B cell (primary cell): Measurements from ENCODE around the gene EEA1. TPM values are rescaled to one million over a fixed set of nuclear protein-coding genes. Genes with fewer than 3 reads are reported as not detected.

Experiments used
- ATAC-seq: fragments of 200-7000 bp; cut with Tn5 transposase; one replicate; pipeline ENCODE4 v1.10.0; 2021; ENCODE audit warnings: low read depth, mild to moderate bottlenecking, moderate number of reproducible peaks, moderate library complexity
- CTCF ChIA-PET: fragments of 350-600 bp; sonication (Branson Sonifier 250); formaldehyde crosslinking; loops from one replicate; lab custom pipeline; 2021; ENCODE audit warnings: antibody characterized with exemption, inconsistent platforms; lab: Charles Lee
- POLR2A ChIA-PET: fragments of 350-600 bp; sonication (Branson Sonifier 250); formaldehyde crosslinking; loops from one replicate; lab custom pipeline; 2021; ENCODE audit warnings: antibody characterized with exemption; lab: Charles Lee
- DNase-seq: peaks from one replicate; pipeline ENCODE4 v3.0.0; 2013
- H2AFZ ChIP-seq: 2 replicates; pipeline ENCODE4 v1.6.1; 2012; ENCODE audit warnings: mild to moderate bottlenecking, low read depth, low read length; ENCODE audit not compliant: insufficient read depth, poor library complexity, severe bottlenecking
- H3K27ac ChIP-seq, 2 donors: 1 replicate in 1 of 2; 2 replicates in 1 of 2; pipeline ENCODE4 v1.5.1; 2012 to 2013; ENCODE audit warnings: low read length in 2 of 2, mild to moderate bottlenecking in 2 of 2, moderate library complexity in 1 of 2
- H3K27me3 ChIP-seq, 4 experiments: fragments of 200-600 bp in 1 of 4; sonication (generic) in 1 of 4; replicated peaks in 1 of 4; 1 replicate in 2 of 4; 2 replicates in 2 of 4; pipeline versions ENCODE4 v1.6.1 to v1.7.0; 2013 to 2016; ENCODE audit warnings: low read length in 3 of 4, mild to moderate bottlenecking in 2 of 4, mixed read lengths in 1 of 4, moderate library complexity in 1 of 4; ENCODE audit not compliant: insufficient read depth in 4 of 4, control insufficient read depth in 3 of 4; ENCODE audit errors: control extremely low read depth in 1 of 4
- H3K36me3 ChIP-seq, 2 experiments: replicated peaks in 1 of 2; 1 replicate in 1 of 2; 2 replicates in 1 of 2; pipeline versions ENCODE4 v1.6.1 to v1.7.1; 2013; ENCODE audit warnings: low read length in 1 of 2; ENCODE audit not compliant: insufficient read depth in 2 of 2, control insufficient read depth in 1 of 2; ENCODE audit errors: control extremely low read depth in 1 of 2, extremely low read depth in 1 of 2
- H3K4me1 ChIP-seq, 2 donors: fragments of 200-600 bp in 1 of 2; sonication (generic) in 1 of 2; 1 replicate in 1 of 2; 2 replicates in 1 of 2; pipeline versions ENCODE4 v1.5.1 to v1.6.1; 2013 to 2017; ENCODE audit warnings: low read length in 2 of 2; ENCODE audit not compliant: control insufficient read depth in 2 of 2, insufficient read depth in 2 of 2
- H3K4me2 ChIP-seq: replicated peaks from 2 replicates; pipeline ENCODE3; 2012; ENCODE audit warnings: mild to moderate bottlenecking, low read depth, low read length; ENCODE audit not compliant: poor library complexity, severe bottlenecking
- H3K4me3 ChIP-seq, 5 experiments: fragments of 200-600 bp in 1 of 5; sonication (generic) in 1 of 5; 1 replicate in 3 of 5; 2 replicates in 2 of 5; pipeline versions ENCODE4 v1.5.1 to v1.7.0; 2011 to 2016; ENCODE audit warnings: low read length in 4 of 5, mild to moderate bottlenecking in 4 of 5, low read depth in 2 of 5, control low read depth in 1 of 5, moderate library complexity in 1 of 5; ENCODE audit not compliant: insufficient read depth in 1 of 5; ENCODE audit errors: control extremely low read depth in 1 of 5, extremely low read depth in 1 of 5
- H3K79me2 ChIP-seq: fragments of 200-600 bp; sonication (generic); one replicate; pipeline ENCODE4 v1.6.0; 2016; ENCODE audit warnings: low read length; ENCODE audit not compliant: control insufficient read depth, insufficient read depth
- H3K9ac ChIP-seq: fragments of 200-600 bp; sonication (generic); 2 replicates; pipeline ENCODE4 v1.6.1; 2017; ENCODE audit warnings: mild to moderate bottlenecking, low read length, moderate library complexity
- H3K9me3 ChIP-seq, 3 donors: one replicate each; pipeline versions ENCODE4 v1.6.1 to v1.7.1; 2013; ENCODE audit warnings: low read length in 2 of 3; ENCODE audit not compliant: control insufficient read depth in 2 of 3, insufficient read depth in 1 of 3; ENCODE audit errors: control extremely low read depth in 1 of 3
- H4K20me1 ChIP-seq: 2 replicates; pipeline ENCODE4 v1.6.0; 2012; ENCODE audit warnings: mild to moderate bottlenecking, low read length; ENCODE audit not compliant: insufficient read depth, control insufficient read depth, poor library complexity, severe bottlenecking
- H3K27ac Mint-ChIP-seq: one replicate; pipeline ENCODE4 v1.8.0; 2021; ENCODE audit warnings: mixed read lengths
- H3K27me3 Mint-ChIP-seq: one replicate; pipeline ENCODE4 v1.8.0; 2021; ENCODE audit warnings: mixed read lengths
- H3K4me1 Mint-ChIP-seq: one replicate; pipeline ENCODE4 v1.8.0; 2021; ENCODE audit warnings: mixed read lengths
- H3K4me3 Mint-ChIP-seq: one replicate; pipeline ENCODE4 v1.8.0; 2021; ENCODE audit warnings: mixed read lengths
- H3K9me3 Mint-ChIP-seq: one replicate; pipeline ENCODE4 v1.8.0; 2022; ENCODE audit warnings: mixed read lengths; ENCODE audit not compliant: insufficient read depth
- EZH2 ChIP-seq: IDR thresholded peaks from 2 replicates; pipeline ENCODE4 v1.6.1; 2012; ENCODE audit warnings: borderline replicate concordance, low read depth, mild to moderate bottlenecking, moderate library complexity, low read length; ENCODE audit not compliant: insufficient read depth, poor library complexity, severe bottlenecking
- WGBS: methylation state at CpG from one replicate; pipeline ENCODE4 v1.1.5; 2013; ENCODE audit warnings: missing lambda C conversion rate; ENCODE audit not compliant: insufficient coverage; 5-methylcytosine and 5-hydroxymethylcytosine counted together
- intact Hi-C: fragments of 100-400 bp; cut with micrococcal nuclease; formaldehyde crosslinking; loops from one replicate; pipeline ENCODE4 v1.10.0; 2022
- polyA plus RNA-seq: library from polyadenylated mRNA; depleted of rRNA; stranded (reverse); fragments of >200 nt; gene quantifications from 2 replicates; pipeline ENCODE4 v1.2.3, GENCODE V29; 2012
- total RNA-seq, 2 donors: library from RNA; stranded (reverse); fragments of 120-200 nt in 1 of 2; gene quantifications; 1 replicate in 1 of 2; 2 replicates in 1 of 2; pipeline versions ENCODE4 v1.2.3 to v1.2.4, GENCODE V29; 2013 to 2022
- TF ChIP-seq, protein P1 (sequence below): fragments of 200-600 bp; IDR thresholded peaks from one replicate; pipeline ENCODE4 v1.8.0; 2022; ENCODE audit warnings: antibody characterized with exemption, mild to moderate bottlenecking

The EEA1 gene
- total and polyA plus RNA-seq, 2 donors (not counting 1 experiment from before 2014, with no cell fraction given), result 1.8 to 26.3 TPM

GRCh38 chr12:92857818-92858217 is 71.3 kb downstream of the EEA1 start:
- Histone ChIP-seq H3K79me2 (no peaks in the 10 kb centered on the region), H2AFZ (no peak overlapping the region), H3K36me3 (peaks cover 8 to 24% of the 10 kb centered on the region in 2 experiments), H3K4me3 (no peak overlapping the region), H3K27me3 (no peaks in the 10 kb centered on the region), H3K9ac (no peak overlapping the region), H3K9me3 (no peaks in the 10 kb centered on the region), H4K20me1 (peaks cover 7% of the 10 kb centered on the region), H3K4me1 (no peaks in the 10 kb centered on the region), H3K27ac (no peak overlapping the region), H3K4me2 (no peak overlapping the region)
- Mint-ChIP-seq H3K4me1 (peaks cover 1% of the 10 kb centered on the region), H3K27me3 (no peaks in the 10 kb centered on the region), H3K4me3 (no peak overlapping the region), H3K9me3 (no peaks in the 10 kb centered on the region), H3K27ac (no peak overlapping the region)
- POLR2A ChIA-PET, result no interaction called here
- intact Hi-C loops, result no loop called here
- no peak for TF ChIP-seq EZH2
- TF ChIP-seq, protein P1, sequence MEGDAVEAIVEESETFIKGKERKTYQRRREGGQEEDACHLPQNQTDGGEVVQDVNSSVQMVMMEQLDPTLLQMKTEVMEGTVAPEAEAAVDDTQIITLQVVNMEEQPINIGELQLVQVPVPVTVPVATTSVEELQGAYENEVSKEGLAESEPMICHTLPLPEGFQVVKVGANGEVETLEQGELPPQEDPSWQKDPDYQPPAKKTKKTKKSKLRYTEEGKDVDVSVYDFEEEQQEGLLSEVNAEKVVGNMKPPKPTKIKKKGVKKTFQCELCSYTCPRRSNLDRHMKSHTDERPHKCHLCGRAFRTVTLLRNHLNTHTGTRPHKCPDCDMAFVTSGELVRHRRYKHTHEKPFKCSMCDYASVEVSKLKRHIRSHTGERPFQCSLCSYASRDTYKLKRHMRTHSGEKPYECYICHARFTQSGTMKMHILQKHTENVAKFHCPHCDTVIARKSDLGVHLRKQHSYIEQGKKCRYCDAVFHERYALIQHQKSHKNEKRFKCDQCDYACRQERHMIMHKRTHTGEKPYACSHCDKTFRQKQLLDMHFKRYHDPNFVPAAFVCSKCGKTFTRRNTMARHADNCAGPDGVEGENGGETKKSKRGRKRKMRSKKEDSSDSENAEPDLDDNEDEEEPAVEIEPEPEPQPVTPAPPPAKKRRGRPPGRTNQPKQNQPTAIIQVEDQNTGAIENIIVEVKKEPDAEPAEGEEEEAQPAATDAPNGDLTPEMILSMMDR, result no peak
- no peak for DNase-seq
- 98% methylated on average over 6 of the region's 8 CpGs for WGBS
- CTCF ChIA-PET, result interaction anchor here (0.7 kb wide), 1 partner anchor 539 kb away, joined by 3 read pairs; no protein-coding TSS in a partner anchor
- no peak for ATAC-seq

DNA sequence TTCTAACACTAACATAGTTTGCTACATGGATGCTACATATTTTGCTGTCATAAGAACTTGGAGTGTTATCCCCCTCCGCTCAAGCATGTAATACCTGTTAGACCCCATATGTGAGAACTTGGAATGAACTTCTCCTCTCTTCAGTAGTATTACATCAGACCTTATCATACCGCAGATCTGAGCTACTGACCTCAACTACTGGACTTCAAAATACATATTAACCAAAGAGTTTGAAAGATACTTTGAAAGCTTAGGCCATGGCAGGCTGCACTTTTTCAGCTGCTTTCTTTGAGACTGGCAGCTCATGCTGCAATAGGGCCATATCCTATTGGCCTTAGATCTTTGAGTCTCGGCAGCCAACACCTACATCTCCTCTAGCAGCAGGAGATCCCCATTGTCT is 74.8 kb downstream of the EEA1 start:
- no peak for ATAC-seq
- H3K27me3 ChIP-seq, result no peaks in the 10 kb centered on the region
- 100% methylated on average over 3 of the region's 3 CpGs for WGBS
- H3K4me3 Mint-ChIP-seq, result no peak overlapping the region
- no peak overlapping the region for H3K9ac ChIP-seq
- no peak overlapping the region for H3K27ac ChIP-seq
- H3K36me3 ChIP-seq, result peaks cover 14 to 23% of the 10 kb centered on the region in 2 experiments
- H3K27ac Mint-ChIP-seq, result no peak overlapping the region
- H2AFZ ChIP-seq, result no peak overlapping the region
- H3K4me1 Mint-ChIP-seq, result no peaks in the 10 kb centered on the region
- no peaks in the 10 kb centered on the region for H3K27me3 Mint-ChIP-seq
- intact Hi-C loops, result no loop called here
- no peaks in the 10 kb centered on the region for H4K20me1 ChIP-seq
- no peaks in the 10 kb centered on the region for H3K9me3 Mint-ChIP-seq
- CTCF ChIA-PET, result no interaction called here
- H3K4me3 ChIP-seq, result no peak overlapping the region
- no peak for TF ChIP-seq EZH2
- H3K4me1 ChIP-seq, result no peaks in the 10 kb centered on the region
- POLR2A ChIA-PET, result no interaction called here
- H3K4me2 ChIP-seq, result no peak overlapping the region
- no peak for DNase-seq
- H3K9me3 ChIP-seq, result no peaks in the 10 kb centered on the region
- H3K79me2 ChIP-seq, result no peaks in the 10 kb centered on the region
